Upper lobe of left lung (tissue), 4 donors: Measurements from ENCODE around the gene WFDC1.

Experiments
- EP300 ChIP-seq, 4 donors: sonication (generic); formaldehyde crosslinking; IDR thresholded peaks; one replicate each; pipeline ENCODE4 v1.5.1; 2017; ENCODE audit warnings: antibody characterized with exemption in 4 of 4, control low read depth in 2 of 4
- POLR2A ChIP-seq, 4 donors: fragments of 450-650 bp; IDR thresholded peaks; one replicate each; pipeline ENCODE4 v1.5.1; 2016 to 2017; ENCODE audit warnings: antibody characterized with exemption in 4 of 4, mild to moderate bottlenecking in 2 of 4

DNA sequence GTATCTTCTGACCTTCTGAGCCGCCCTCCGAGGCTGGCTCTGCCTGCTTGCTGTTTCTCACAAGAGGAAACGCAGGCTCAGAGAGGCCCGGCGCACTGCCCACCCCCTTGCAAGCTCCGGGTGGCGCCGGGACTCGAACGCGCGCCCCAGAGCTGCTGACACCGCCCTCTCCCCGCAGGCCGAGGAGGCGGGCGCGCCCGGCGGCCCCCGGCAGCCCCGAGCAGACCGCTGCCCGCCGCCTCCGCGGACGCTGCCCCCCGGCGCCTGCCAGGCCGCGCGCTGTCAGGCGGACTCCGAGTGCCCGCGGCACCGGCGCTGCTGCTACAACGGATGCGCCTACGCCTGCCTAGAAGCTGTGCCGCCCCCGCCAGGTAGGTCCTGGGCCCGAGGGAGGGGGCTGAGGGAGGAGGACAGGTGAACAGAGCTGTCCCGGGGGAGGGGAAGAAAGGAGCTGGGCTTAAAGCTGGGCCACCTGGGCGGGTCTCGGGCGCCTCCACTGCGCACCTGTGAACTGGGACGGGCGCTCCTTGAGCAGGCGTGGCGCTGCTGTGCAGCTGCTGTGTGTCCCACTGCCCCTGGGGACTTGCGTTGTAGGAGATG lies 18.2 kb downstream of the WFDC1 start:
- TF ChIP-seq EP300 (IDR thresholded peaks at IDR 0.05) (no peak), POLR2A (IDR thresholded peaks at IDR 0.05) (no peak)
